NCI-H510A treated with DMSO at 0.1 percent for 48 hours (cell line): ENCODE results near the gene KLHL3.

ENCODE experiments used
- DNase-seq: peaks from one replicate; lab custom pipeline; 2025; lab: John Stamatoyannopoulos, UW

The KLHL3 gene

GRCh38 chr5:137582218-137582617, 153.7 kb downstream of the KLHL3 start:
- no peak for DNase-seq

GRCh38 chr5:137581776-137582175, 154.1 kb downstream of the KLHL3 start:
- DNase-seq, result no peak

GRCh38 chr5:137580030-137580429, 155.9 kb downstream of the KLHL3 start:
- no peak for DNase-seq

- DNase-seq, result no peak
These were observed 160.0 kb downstream of the KLHL3 start for GRCh38 chr5:137575847-137576246.

GRCh38 chr5:137575211-137575610, 160.7 kb downstream of the KLHL3 start:
- DNase-seq, result no peak

- DNase-seq, result no peak
These were observed 162.5 kb downstream of the KLHL3 start for GRCh38 chr5:137573376-137573775.

GRCh38 chr5:137572042-137572695, 163.7 kb downstream of the KLHL3 start:
- no peak for DNase-seq

- DNase-seq, result no peak
These were observed 165.8 kb downstream of the KLHL3 start for GRCh38 chr5:137570070-137570469.
